Fibroblast of villous mesenchyme (primary cell): ENCODE measurements around the gene RTP3. TPM values are rescaled to one million over a fixed set of nuclear protein-coding genes. Genes with fewer than 3 reads are reported as not detected.

ENCODE experiments used
- DNase-seq: peaks from one replicate; pipeline ENCODE4 v3.0.0-alpha.2; 2010; ENCODE audit warnings: low read depth
- H3K4me3 ChIP-seq: 2 replicates; pipeline ENCODE4 v1.5.1; 2011; ENCODE audit warnings: low read depth, mild to moderate bottlenecking, low read length
- total RNA-seq: library from RNA; depleted of rRNA; stranded (reverse); fragments of >200 nt; gene quantifications from 2 replicates; pipeline ENCODE4 v1.2.3, GENCODE V29; 2012
- TF ChIP-seq, protein P1 (sequence below): IDR thresholded peaks from 2 replicates; pipeline ENCODE4 v1.5.1; 2012; ENCODE audit warnings: low read depth, mild to moderate bottlenecking, low read length; ENCODE audit not compliant: insufficient read depth

Gene RTP3
- total RNA-seq, 1 donor = 0.43 TPM

DNA sequence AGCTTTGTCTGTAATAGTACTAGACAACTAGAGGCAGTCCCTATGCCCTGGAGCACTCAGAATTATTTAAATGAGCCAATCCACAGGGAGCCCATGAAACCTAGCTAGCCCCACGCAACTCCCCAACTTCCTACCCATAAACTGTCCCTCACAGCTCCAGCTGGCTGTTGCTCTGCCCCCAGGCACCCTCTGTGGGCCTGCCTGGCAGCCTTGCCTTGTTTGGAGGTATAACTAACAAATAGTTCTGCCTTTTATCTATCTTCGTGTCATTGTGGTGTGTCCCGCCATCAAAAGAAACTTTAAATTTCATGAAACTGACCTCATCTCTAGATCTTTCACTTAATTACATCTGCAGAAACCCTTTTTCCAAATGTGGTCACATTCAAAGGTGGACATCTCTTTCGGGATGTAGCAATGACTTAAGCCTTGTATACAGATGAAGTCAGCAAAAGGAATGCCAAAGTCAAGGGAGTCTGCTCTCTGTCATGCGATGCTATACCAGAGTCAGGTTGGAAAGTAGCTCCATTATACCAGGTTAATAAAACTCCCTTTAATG, 1.8 kb upstream of the RTP3 start:
- no peak overlapping the region for H3K4me3 ChIP-seq
- TF ChIP-seq, protein P1, sequence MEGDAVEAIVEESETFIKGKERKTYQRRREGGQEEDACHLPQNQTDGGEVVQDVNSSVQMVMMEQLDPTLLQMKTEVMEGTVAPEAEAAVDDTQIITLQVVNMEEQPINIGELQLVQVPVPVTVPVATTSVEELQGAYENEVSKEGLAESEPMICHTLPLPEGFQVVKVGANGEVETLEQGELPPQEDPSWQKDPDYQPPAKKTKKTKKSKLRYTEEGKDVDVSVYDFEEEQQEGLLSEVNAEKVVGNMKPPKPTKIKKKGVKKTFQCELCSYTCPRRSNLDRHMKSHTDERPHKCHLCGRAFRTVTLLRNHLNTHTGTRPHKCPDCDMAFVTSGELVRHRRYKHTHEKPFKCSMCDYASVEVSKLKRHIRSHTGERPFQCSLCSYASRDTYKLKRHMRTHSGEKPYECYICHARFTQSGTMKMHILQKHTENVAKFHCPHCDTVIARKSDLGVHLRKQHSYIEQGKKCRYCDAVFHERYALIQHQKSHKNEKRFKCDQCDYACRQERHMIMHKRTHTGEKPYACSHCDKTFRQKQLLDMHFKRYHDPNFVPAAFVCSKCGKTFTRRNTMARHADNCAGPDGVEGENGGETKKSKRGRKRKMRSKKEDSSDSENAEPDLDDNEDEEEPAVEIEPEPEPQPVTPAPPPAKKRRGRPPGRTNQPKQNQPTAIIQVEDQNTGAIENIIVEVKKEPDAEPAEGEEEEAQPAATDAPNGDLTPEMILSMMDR = no peak
- DNase-seq = peak; percentile 71

- TF ChIP-seq, protein P1 = peak; percentile 34
- no peak for DNase-seq
- H3K4me3 ChIP-seq = no peak overlapping the region
Observed at GRCh38 chr3:46496746-46497555, 825 bp upstream of the RTP3 start.

- DNase-seq = no peak
- no peak overlapping the region for H3K4me3 ChIP-seq
- TF ChIP-seq, protein P1 = no peak
Observed at GRCh38 chr3:46498916-46499519, 1.2 kb downstream of the RTP3 start.

DNA sequence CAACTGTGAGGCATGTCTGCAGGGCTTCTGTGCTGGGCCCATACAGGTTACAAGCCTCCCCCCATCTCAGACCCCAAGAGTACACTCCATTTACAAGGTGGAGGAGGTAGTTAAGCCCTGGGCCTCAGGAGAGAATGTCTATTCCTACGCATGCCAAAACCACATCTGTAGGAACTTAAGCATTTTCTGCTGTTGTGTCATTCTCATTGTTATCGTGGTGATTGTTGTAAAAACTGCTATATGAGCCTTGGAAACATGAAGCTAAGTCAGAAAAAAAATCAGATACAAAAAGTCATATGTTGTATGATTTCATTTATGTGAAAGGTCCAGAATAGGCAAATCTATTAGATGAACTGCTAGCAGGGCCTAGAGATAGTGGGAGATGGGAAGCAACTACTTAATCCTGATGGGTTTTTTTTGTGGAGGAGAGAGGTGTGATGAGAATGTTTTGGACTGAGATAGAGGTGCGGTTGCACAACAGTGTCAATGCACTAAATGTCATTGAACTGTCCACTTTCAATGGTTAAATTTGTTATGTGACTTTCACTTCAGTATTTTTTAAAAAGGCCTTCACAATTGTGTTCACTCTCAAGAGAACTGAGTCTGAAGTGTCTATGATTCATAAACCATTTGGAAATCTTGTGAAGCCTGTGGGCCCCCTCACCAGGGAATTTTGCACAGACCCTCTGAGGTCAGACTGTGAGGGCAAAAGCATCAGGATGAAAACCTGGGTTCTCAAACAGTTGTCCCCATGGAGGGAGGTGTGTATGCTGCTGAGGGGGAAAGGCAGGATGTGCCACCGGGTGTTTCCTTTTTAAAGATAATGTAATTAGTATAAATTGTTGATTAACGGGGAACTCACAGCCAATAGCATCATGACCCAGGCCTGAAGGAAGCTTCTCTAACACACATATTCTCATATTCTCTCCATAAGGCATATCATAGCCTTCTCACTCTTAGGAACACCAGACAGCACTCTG, 3.2 kb downstream of the RTP3 start:
- H3K4me3 ChIP-seq = no peak overlapping the region
- TF ChIP-seq, protein P1 = no peak
- peak; percentile 26 for DNase-seq

- TF ChIP-seq, protein P1 = no peak
- H3K4me3 ChIP-seq = no peak overlapping the region
- DNase-seq = peak; percentile 13
Observed at GRCh38 chr3:46501702-46502101, 3.9 kb downstream of the RTP3 start.

GRCh38 chr3:46503200-46503874, 5.6 kb downstream of the RTP3 start:
- H3K4me3 ChIP-seq = no peak overlapping the region
- no peak for DNase-seq
- TF ChIP-seq, protein P1 = no peak
